H9 (cell line): ENCODE results near the gene ANKRD49. TPM values are rescaled to one million over a fixed set of nuclear protein-coding genes. Genes with fewer than 3 reads are reported as not detected.

ENCODE experiments used
- DNase-seq: peaks from one replicate; pipeline ENCODE4 v3.0.0-alpha.2; 2017
- H2AFZ ChIP-seq: one replicate; pipeline ENCODE4 v1.6.1; 2013; ENCODE audit warnings: mild to moderate bottlenecking, low read length, control low read depth, moderate library complexity
- H2AK5ac ChIP-seq: 2 replicates; pipeline ENCODE4 v1.6.1; 2013; ENCODE audit warnings: low read length, control low read depth, mixed read lengths; ENCODE audit not compliant: insufficient read length
- H2BK120ac ChIP-seq: one replicate; pipeline ENCODE4 v1.6.1; 2013; ENCODE audit warnings: low read depth, mild to moderate bottlenecking, low read length, control low read depth, inconsistent platforms; ENCODE audit not compliant: poor library complexity, severe bottlenecking
- H2BK12ac ChIP-seq: 2 replicates; pipeline ENCODE4 v1.6.1; 2013; ENCODE audit warnings: low read length, control low read depth, mixed read lengths, low read depth; ENCODE audit not compliant: insufficient read length
- H2BK15ac ChIP-seq: 2 replicates; pipeline ENCODE4 v1.6.1; 2013; ENCODE audit warnings: low read depth, low read length, control low read depth
- H2BK20ac ChIP-seq: one replicate; pipeline ENCODE4 v1.6.1; 2013; ENCODE audit warnings: low read depth, mild to moderate bottlenecking, low read length, control low read depth, inconsistent platforms; ENCODE audit not compliant: poor library complexity, severe bottlenecking
- H2BK5ac ChIP-seq: 2 replicates; pipeline ENCODE4 v1.6.1; 2013; ENCODE audit warnings: low read length, control low read depth, mixed read lengths; ENCODE audit not compliant: insufficient read length
- H3K14ac ChIP-seq: 2 replicates; pipeline ENCODE4 v1.6.1; 2013; ENCODE audit warnings: low read length, control low read depth; ENCODE audit not compliant: insufficient read depth
- H3K18ac ChIP-seq: 2 replicates; pipeline ENCODE4 v1.6.1; 2013; ENCODE audit warnings: low read depth, mild to moderate bottlenecking, mixed read lengths, low read length, control low read depth; ENCODE audit not compliant: insufficient read length
- H3K23ac ChIP-seq: 2 replicates; pipeline ENCODE4 v1.6.1; 2013; ENCODE audit warnings: low read length, control low read depth, mixed read lengths, low read depth; ENCODE audit not compliant: insufficient read length
- H3K23me2 ChIP-seq: 2 replicates; pipeline ENCODE4 v1.6.1; 2013; ENCODE audit warnings: low read depth, mild to moderate bottlenecking, mixed read lengths, low read length, control low read depth; ENCODE audit not compliant: insufficient read length, poor library complexity, severe bottlenecking
- H3K27ac ChIP-seq: 2 replicates; pipeline ENCODE4 v1.5.1; 2013; ENCODE audit warnings: low read length, control low read depth, mixed read lengths, low read depth; ENCODE audit not compliant: insufficient read length
- H3K27me3 ChIP-seq: 2 replicates; pipeline ENCODE4 v1.6.1; 2013; ENCODE audit warnings: low read length, control low read depth, inconsistent platforms; ENCODE audit not compliant: insufficient read depth
- H3K4ac ChIP-seq: 2 replicates; pipeline ENCODE4 v1.6.1; 2013; ENCODE audit warnings: low read depth, mild to moderate bottlenecking, control low read depth, inconsistent platforms, low read length, moderate library complexity
- H3K4me1 ChIP-seq: 2 replicates; pipeline ENCODE4 v1.6.1; 2013; ENCODE audit warnings: low read length, control low read depth, inconsistent platforms; ENCODE audit not compliant: insufficient read depth
- H3K4me2 ChIP-seq: 2 replicates; pipeline ENCODE4 v1.6.1; 2013; ENCODE audit warnings: low read length, control low read depth, mixed read lengths; ENCODE audit not compliant: insufficient read length, insufficient read depth
- H3K56ac ChIP-seq: 2 replicates; pipeline ENCODE4 v1.6.1; 2013; ENCODE audit warnings: low read depth, mild to moderate bottlenecking, mixed read lengths, low read length, control low read depth; ENCODE audit not compliant: insufficient read length
- H3K79me1 ChIP-seq: 2 replicates; pipeline ENCODE4 v1.6.1; 2013; ENCODE audit warnings: low read depth, mild to moderate bottlenecking, moderate library complexity, low read length, control low read depth, inconsistent platforms; ENCODE audit not compliant: insufficient read depth, poor library complexity, severe bottlenecking
- H3K79me2 ChIP-seq: 2 replicates; pipeline ENCODE4 v1.6.1; 2013; ENCODE audit warnings: low read length, control low read depth, inconsistent platforms; ENCODE audit not compliant: insufficient read depth
- H3K9ac ChIP-seq: 2 replicates; pipeline ENCODE4 v1.6.1; 2013; ENCODE audit warnings: low read length, control low read depth, mixed read lengths; ENCODE audit not compliant: insufficient read length; ENCODE audit errors: extremely low read depth
- H3K9me3 ChIP-seq: one replicate; pipeline ENCODE4 v1.6.1; 2013; ENCODE audit warnings: low read depth, low read length, inconsistent platforms; ENCODE audit not compliant: control insufficient read depth
- H3T11ph ChIP-seq: one replicate; pipeline ENCODE4 v1.6.1; 2013; ENCODE audit warnings: mild to moderate bottlenecking, low read length, control low read depth, inconsistent platforms
- H4K20me1 ChIP-seq: one replicate; pipeline ENCODE4 v1.6.1; 2013; ENCODE audit not compliant: control insufficient read depth, insufficient read length, insufficient read depth
- H4K5ac ChIP-seq: 2 replicates; pipeline ENCODE4 v1.6.1; 2013; ENCODE audit warnings: low read depth, mild to moderate bottlenecking, mixed read lengths, low read length, control low read depth; ENCODE audit not compliant: insufficient read length
- H4K8ac ChIP-seq: replicated peaks from 2 replicates; pipeline ENCODE4 v1.6.1; 2013; ENCODE audit warnings: low read length, control low read depth, mixed read lengths, low read depth; ENCODE audit not compliant: insufficient read length
- H4K91ac ChIP-seq: 2 replicates; pipeline ENCODE4 v1.6.1; 2013; ENCODE audit warnings: low read depth, mild to moderate bottlenecking, moderate library complexity, mixed read lengths, low read length, control low read depth; ENCODE audit not compliant: insufficient read length
- H3K27ac Mint-ChIP-seq, 3 experiments: 2 replicates in 2 of 3; 3 replicates in 1 of 3; pipeline ENCODE4 v1.8.0; 2020 to 2021; ENCODE audit warnings: mixed read lengths in 3 of 3, mild to moderate bottlenecking in 1 of 3, moderate library complexity in 1 of 3
- H3K27me3 Mint-ChIP-seq: 2 replicates; pipeline ENCODE4 v1.8.0; 2021; ENCODE audit warnings: low read depth, mild to moderate bottlenecking, moderate library complexity, mixed read lengths
- H3K36me3 Mint-ChIP-seq, 3 experiments: 2 replicates in 2 of 3; 3 replicates in 1 of 3; pipeline ENCODE4 v1.8.0; 2020 to 2021; ENCODE audit warnings: low read depth in 3 of 3, mixed read lengths in 3 of 3; ENCODE audit not compliant: insufficient read depth in 1 of 3
- H3K4me1 Mint-ChIP-seq, 2 experiments: 2 replicates each; pipeline ENCODE4 v1.8.0; 2020; ENCODE audit warnings: mixed read lengths in 2 of 2
- H3K4me3 Mint-ChIP-seq, 2 experiments: 2 replicates in 1 of 2; 3 replicates in 1 of 2; pipeline ENCODE4 v1.8.0; 2020 to 2021; ENCODE audit warnings: mild to moderate bottlenecking in 2 of 2, mixed read lengths in 2 of 2, moderate library complexity in 1 of 2
- H3K9me3 Mint-ChIP-seq, 2 experiments: 2 replicates in 1 of 2; 3 replicates in 1 of 2; pipeline ENCODE4 v1.8.0; 2020; ENCODE audit warnings: mild to moderate bottlenecking in 2 of 2, mixed read lengths in 2 of 2, moderate library complexity in 1 of 2
- CTCF ChIP-seq: fragments of 200-600 bp; sonication (generic); conservative IDR thresholded peaks from 3 replicates; pipeline ENCODE4 v1.8.0; 2021; ENCODE audit warnings: antibody characterized with exemption, mild to moderate bottlenecking
- WGBS: extraction: QIAGEN DNeasy Blood & Tissue Kit; methylation state at CpG from one replicate; pipeline ENCODE4 v1.1.7; 2013; ENCODE audit warnings: missing lambda C conversion rate, low lambda C conversion rate, mixed read lengths; ENCODE audit not compliant: insufficient read length; ENCODE audit errors: extremely low coverage; 5-methylcytosine and 5-hydroxymethylcytosine counted together
- total RNA-seq: library from RNA; stranded (reverse); gene quantifications from 2 replicates; pipeline ENCODE4 v1.2.1, GENCODE V29; 2021

ANKRD49 gene
- total RNA-seq, 1 experiment from 2014 or later: 13.8 TPM

DNA sequence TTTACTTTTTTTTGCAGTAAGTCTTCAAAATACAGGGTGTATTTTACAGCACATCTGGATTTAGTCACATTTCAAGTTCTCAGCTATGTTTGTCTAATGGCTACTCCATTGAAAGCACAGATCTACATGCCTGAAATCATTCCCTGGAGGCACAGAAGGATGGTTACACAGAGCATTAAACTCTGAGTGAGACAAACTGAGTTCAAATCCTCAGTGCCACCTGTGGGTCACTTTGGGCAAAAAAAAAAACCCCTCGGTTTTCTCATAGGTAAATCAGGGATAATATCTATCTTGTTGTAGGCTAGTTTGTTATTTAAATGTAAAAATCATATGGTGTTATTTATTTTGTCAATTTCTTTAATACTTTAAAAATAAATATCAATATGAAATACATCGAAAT, 7.7 kb downstream of the ANKRD49 start:
- Histone ChIP-seq H3K79me1 (no peaks in the 10 kb centered on the region), H2BK120ac (no peak overlapping the region), H4K8ac (no peak overlapping the region), H4K20me1 (no peaks in the 10 kb centered on the region), H3K4me2 (no peak overlapping the region), H3K79me2 (no peaks in the 10 kb centered on the region), H2AK5ac (no peak overlapping the region), H3K23ac (no peak overlapping the region), H3K23me2 (no peaks in the 10 kb centered on the region), H3K27ac (no peak overlapping the region), H3K56ac (no peak overlapping the region), H4K5ac (no peak overlapping the region), H4K91ac (no peak overlapping the region), H3K27me3 (no peaks in the 10 kb centered on the region), H2BK5ac (no peak overlapping the region), H3K4ac (no peak overlapping the region), H3K9me3 (no peaks in the 10 kb centered on the region), H3K9ac (no peak overlapping the region), H2BK20ac (no peak overlapping the region), H2AFZ (no peak overlapping the region), H3K18ac (no peak overlapping the region), H2BK15ac (no peak overlapping the region), H3K4me1 (no peaks in the 10 kb centered on the region), H3K14ac (no peak overlapping the region), H2BK12ac (no peak overlapping the region), H3T11ph (no peak overlapping the region)
- TF ChIP-seq CTCF: peak; percentile 41; the same call in 2 of the 3 replicates
- Mint-ChIP-seq H3K9me3 (no peaks in the 10 kb centered on the region), H3K36me3 (peaks cover 0 to 22% (median 22%) of the 10 kb centered on the region in 3 experiments; a peak in 5 of 7 replicates), H3K27ac (no peak overlapping the region), H3K4me3 (no peak overlapping the region), H3K27me3 (no peaks in the 10 kb centered on the region; the same call in none of the 2 replicates), H3K4me1 (no peaks in the 10 kb centered on the region)
- DNase-seq: no peak
- no CpG with 5 or more reads among the region's 2 CpGs for WGBS
